CD8-positive, alpha-beta memory T cell (primary cell): ENCODE results near the gene BRPF1. TPM values are rescaled to one million over a fixed set of nuclear protein-coding genes. Genes with fewer than 3 reads are reported as not detected.

Source experiments
- CTCF ChIA-PET: fragments of 350-600 bp; sonication (Branson Sonifier 250); formaldehyde crosslinking; loops from one replicate; lab custom pipeline; 2021; ENCODE audit warnings: antibody characterized with exemption; lab: Charles Lee
- POLR2A ChIA-PET: fragments of 350-600 bp; sonication (Branson Sonifier 250); formaldehyde crosslinking; loops from one replicate; lab custom pipeline; 2021; ENCODE audit warnings: antibody characterized with exemption; lab: Charles Lee
- DNase-seq, 5 donors: peaks; one replicate each; pipeline versions ENCODE4 v3.0.0 to v3.0.0-alpha.2; 2020 to 2022; ENCODE audit warnings: mixed read lengths in 1 of 5
- H3K27ac ChIP-seq: one replicate; pipeline ENCODE4 v1.7.0; 2013; ENCODE audit warnings: low read depth, mild to moderate bottlenecking, low read length, moderate library complexity
- H3K27me3 ChIP-seq: 2 replicates; pipeline ENCODE4 v1.7.0; 2013; ENCODE audit warnings: low read length, mild to moderate bottlenecking; ENCODE audit not compliant: insufficient read depth, poor library complexity, severe bottlenecking
- H3K36me3 ChIP-seq: 2 replicates; pipeline ENCODE4 v1.7.0; 2013; ENCODE audit warnings: mild to moderate bottlenecking, low read length, moderate library complexity; ENCODE audit not compliant: insufficient read depth
- H3K4me1 ChIP-seq: 2 replicates; pipeline ENCODE4 v1.7.0; 2013; ENCODE audit warnings: mild to moderate bottlenecking, low read length, moderate library complexity; ENCODE audit not compliant: insufficient read depth
- H3K4me3 ChIP-seq: 2 replicates; pipeline ENCODE4 v1.7.0; 2013; ENCODE audit warnings: mild to moderate bottlenecking, low read length
- H3K9me3 ChIP-seq: 2 replicates; pipeline ENCODE4 v1.7.0; 2013; ENCODE audit warnings: mild to moderate bottlenecking, low read length
- H3K27ac Mint-ChIP-seq, 8 donors: one replicate each; pipeline ENCODE4 v1.8.0; 2020 to 2021; ENCODE audit warnings: mixed read lengths in 8 of 8, mild to moderate bottlenecking in 6 of 8, inconsistent platforms in 3 of 8, moderate library complexity in 3 of 8
- H3K27me3 Mint-ChIP-seq, 2 donors: one replicate each; pipeline ENCODE4 v1.8.0; 2020 to 2021; ENCODE audit warnings: mixed read lengths in 2 of 2, mild to moderate bottlenecking in 1 of 2, moderate library complexity in 1 of 2
- H3K36me3 Mint-ChIP-seq, 3 donors: one replicate each; pipeline ENCODE4 v1.8.0; 2020 to 2021; ENCODE audit warnings: mixed read lengths in 3 of 3, inconsistent platforms in 1 of 3, mild to moderate bottlenecking in 1 of 3
- H3K4me1 Mint-ChIP-seq, 3 donors: one replicate each; pipeline ENCODE4 v1.8.0; 2020 to 2021; ENCODE audit warnings: mixed read lengths in 3 of 3, inconsistent platforms in 1 of 3, mild to moderate bottlenecking in 1 of 3
- H3K4me3 Mint-ChIP-seq, 7 donors: one replicate each; pipeline ENCODE4 v1.8.0; 2020 to 2021; ENCODE audit warnings: mixed read lengths in 7 of 7, mild to moderate bottlenecking in 6 of 7, moderate library complexity in 4 of 7, inconsistent platforms in 2 of 7
- H3K9me3 Mint-ChIP-seq, 5 donors: one replicate each; pipeline ENCODE4 v1.8.0; 2020 to 2022; ENCODE audit warnings: mixed read lengths in 5 of 5, mild to moderate bottlenecking in 3 of 5, moderate library complexity in 2 of 5, inconsistent platforms in 1 of 5
- polyA plus RNA-seq: library from polyadenylated mRNA; unstranded; fragments of 300-500 nt; fragmentation: Illumina TruSeq; gene quantifications from one replicate; pipeline ENCODE4 v1.2.3, GENCODE V29; 2021
- total RNA-seq, 2 experiments: library from RNA; stranded (reverse); gene quantifications; one replicate each; pipeline ENCODE4 v1.2.3, GENCODE V29; 2021

Gene BRPF1
- total and polyA plus RNA-seq, 3 experiments from 2014 or later, result 27.0 to 50.2 (median 46.8) TPM

DNA sequence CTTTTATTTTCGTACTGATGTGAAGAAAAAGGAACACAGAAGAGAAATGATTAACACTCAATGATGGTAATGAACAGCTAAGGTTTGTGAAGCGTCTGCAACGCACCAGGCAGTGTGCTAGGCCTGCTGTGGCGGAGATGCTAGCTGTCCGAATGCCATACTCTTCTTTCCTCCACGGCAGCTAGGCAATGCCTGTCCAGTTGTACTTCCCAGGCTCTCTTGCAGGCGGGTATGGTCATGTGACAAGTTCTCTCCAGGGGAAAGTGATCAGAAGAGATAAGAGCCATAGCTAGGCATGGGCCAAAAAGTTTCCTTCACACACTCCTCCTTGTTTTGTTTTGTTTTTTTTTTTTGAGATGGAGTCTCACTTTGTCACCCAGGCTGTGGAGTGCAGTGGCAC lies 54.1 kb downstream of the BRPF1 start:
- Mint-ChIP-seq H3K4me1 (peaks cover 22 to 40% (median 34%) of the 10 kb centered on the region in 3 donors), H3K36me3 (peaks cover 13 to 78% (median 33%) of the 10 kb centered on the region in 3 donors), H3K9me3 (no peaks in the 10 kb centered on the region), H3K27ac (peak overlapping the region in 1 of 8 donors; percentile 46), H3K4me3 (no peak overlapping the region), H3K27me3 (no peaks in the 10 kb centered on the region)
- DNase-seq, result no peak
- no peaks in the 10 kb centered on the region for H3K27me3 ChIP-seq
- POLR2A ChIA-PET, result interaction anchor here (0.7 kb wide), 1 partner anchor 343 kb away, joined by 4 read pairs; no protein-coding TSS in a partner anchor
- no peaks in the 10 kb centered on the region for H3K9me3 ChIP-seq
- peaks cover 37% of the 10 kb centered on the region for H3K4me1 ChIP-seq
- no peak overlapping the region for H3K4me3 ChIP-seq
- H3K27ac ChIP-seq, result peak overlapping the region; percentile 29
- CTCF ChIA-PET, result no interaction called here
- H3K36me3 ChIP-seq, result peaks cover 41% of the 10 kb centered on the region

DNA sequence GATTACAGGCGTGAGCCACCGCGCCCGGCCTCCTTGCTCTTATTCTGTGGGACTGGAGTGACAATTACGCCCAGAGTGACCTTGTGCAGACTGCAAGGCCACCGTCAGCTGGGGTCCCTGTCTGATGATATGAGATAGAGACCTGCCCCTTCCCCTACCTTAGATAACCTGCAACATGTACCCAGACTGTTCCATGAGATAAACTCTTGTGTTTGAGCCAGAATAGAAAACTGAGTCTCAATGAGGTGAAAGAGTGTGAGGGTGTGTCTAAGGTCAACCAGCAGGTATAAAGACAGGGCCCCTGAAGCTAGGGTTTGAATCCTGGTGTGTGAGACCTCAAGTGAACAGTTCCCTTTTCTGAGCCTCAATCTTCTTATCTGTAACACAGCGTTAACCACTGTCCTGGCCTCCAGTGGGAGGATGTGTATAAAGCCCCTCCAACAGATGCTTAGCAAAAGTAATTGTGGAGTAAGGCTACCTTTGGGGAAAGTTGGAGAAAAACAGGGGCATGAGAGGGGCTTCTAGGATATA lies 54.7 kb downstream of the BRPF1 start:
- peaks cover 23 to 40% (median 34%) of the 10 kb centered on the region in 3 donors for H3K4me1 Mint-ChIP-seq
- ChIA-PET POLR2A (no interaction called here), CTCF (no interaction called here)
- H3K9me3 Mint-ChIP-seq, result no peaks in the 10 kb centered on the region
- H3K4me1 ChIP-seq, result peaks cover 37% of the 10 kb centered on the region
- H3K27ac Mint-ChIP-seq, result peak overlapping the region in 3 of 8 donors; percentile 8 to 82 (median 17)
- no peaks in the 10 kb centered on the region for H3K9me3 ChIP-seq
- H3K4me3 ChIP-seq, result no peak overlapping the region
- no peaks in the 10 kb centered on the region for H3K27me3 ChIP-seq
- H3K36me3 ChIP-seq, result peaks cover 41% of the 10 kb centered on the region
- no peaks in the 10 kb centered on the region for H3K27me3 Mint-ChIP-seq
- no peak for DNase-seq
- H3K27ac ChIP-seq, result peak overlapping the region; percentile 29
- peaks cover 13 to 81% (median 33%) of the 10 kb centered on the region in 3 donors for H3K36me3 Mint-ChIP-seq
- H3K4me3 Mint-ChIP-seq, result no peak overlapping the region

DNA sequence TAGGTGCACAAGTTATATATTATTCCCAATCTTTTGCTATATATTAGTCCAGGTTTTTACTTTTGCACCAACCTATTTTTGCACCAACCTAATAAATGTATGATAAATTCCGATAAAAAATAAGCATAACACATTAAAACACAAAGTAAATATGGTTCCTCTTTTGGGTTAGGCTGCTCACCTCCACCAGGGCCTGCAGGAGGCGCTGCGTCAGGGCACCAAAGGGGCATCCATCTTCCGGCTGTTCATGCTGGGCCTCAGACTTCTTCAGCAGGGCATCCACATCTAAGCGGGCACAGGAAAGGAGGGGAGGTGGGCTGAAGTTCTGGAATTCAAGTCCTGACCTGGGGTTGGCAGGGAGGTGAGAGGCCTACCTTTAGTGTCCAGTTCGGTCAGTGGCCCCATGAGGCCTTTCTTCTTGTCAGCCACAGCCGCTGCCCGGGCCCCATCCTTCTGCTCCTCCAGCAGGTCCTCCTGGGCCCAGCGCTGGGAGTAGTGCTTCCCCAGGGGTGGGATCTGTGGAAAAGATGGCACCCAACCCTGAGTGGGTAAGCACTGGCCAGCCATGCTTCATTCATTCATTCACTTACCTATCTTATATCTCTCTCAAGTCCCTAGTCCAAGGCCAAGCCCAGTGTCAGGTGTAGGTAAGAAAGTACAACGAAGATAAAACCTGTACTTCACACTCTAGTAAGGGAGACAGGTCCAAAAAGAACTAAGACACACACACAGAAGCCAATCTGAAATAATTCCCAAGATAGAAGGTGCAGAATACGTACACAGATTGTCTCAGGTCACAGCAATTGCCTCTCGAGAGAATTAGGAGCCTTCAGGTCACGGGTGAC lies 55.5 kb downstream of the BRPF1 start:
- H3K4me1 Mint-ChIP-seq, result peaks cover 26 to 43% (median 36%) of the 10 kb centered on the region in 3 donors

DNA sequence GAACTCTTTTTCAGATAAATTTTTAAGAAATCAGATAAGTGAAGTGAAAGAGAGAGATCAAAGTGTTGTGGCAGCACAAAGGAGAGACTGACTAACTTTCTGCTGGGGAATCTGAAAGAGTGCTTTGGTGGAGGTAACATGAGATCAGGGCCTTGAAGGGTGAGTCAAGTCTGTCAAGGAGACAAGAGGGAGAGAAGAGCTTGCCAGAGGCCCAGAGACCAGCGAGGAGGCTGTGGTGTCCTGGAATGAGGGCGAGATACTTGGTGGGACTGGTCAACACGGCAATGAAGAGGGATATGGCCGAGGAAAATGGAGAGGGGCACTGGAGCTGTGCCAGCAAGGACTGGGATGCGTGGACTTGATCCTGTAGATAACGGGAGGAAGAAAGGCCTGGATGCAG lies 56.2 kb downstream of the BRPF1 start:
- CTCF ChIA-PET, result no interaction called here
- Histone ChIP-seq H3K4me3 (no peak overlapping the region), H3K36me3 (peaks cover 41% of the 10 kb centered on the region), H3K27me3 (no peaks in the 10 kb centered on the region), H3K9me3 (no peaks in the 10 kb centered on the region), H3K4me1 (peaks cover 37% of the 10 kb centered on the region), H3K27ac (peak overlapping the region; percentile 10)
- Mint-ChIP-seq H3K36me3 (peaks cover 13 to 74% (median 33%) of the 10 kb centered on the region in 3 donors), H3K4me1 (peaks cover 27 to 42% (median 33%) of the 10 kb centered on the region in 3 donors), H3K9me3 (no peaks in the 10 kb centered on the region), H3K4me3 (peak overlapping the region in 1 of 7 donors; percentile 81), H3K27ac (peak overlapping the region in 6 of 8 donors; percentile 3 to 79 (median 40)), H3K27me3 (no peaks in the 10 kb centered on the region)
- DNase-seq, result no peak
- POLR2A ChIA-PET, result no interaction called here

More for the DNA sequence above, 55.5 kb downstream of the BRPF1 start:
- H3K27me3 ChIP-seq, result no peaks in the 10 kb centered on the region
- Mint-ChIP-seq H3K9me3 (no peaks in the 10 kb centered on the region), H3K27me3 (no peaks in the 10 kb centered on the region), H3K27ac (peak overlapping the region in 5 of 8 donors; percentile 3 to 78 (median 17)), H3K36me3 (peaks cover 13 to 76% (median 33%) of the 10 kb centered on the region in 3 donors), H3K4me3 (peak overlapping the region in 1 of 7 donors; percentile 81)
- no peaks in the 10 kb centered on the region for H3K9me3 ChIP-seq
- H3K36me3 ChIP-seq, result peaks cover 41% of the 10 kb centered on the region
- H3K27ac ChIP-seq, result peak overlapping the region; percentile 10
- DNase-seq, result no peak
- POLR2A ChIA-PET, result no interaction called here
- H3K4me1 ChIP-seq, result peaks cover 37% of the 10 kb centered on the region
- no peak overlapping the region for H3K4me3 ChIP-seq
- CTCF ChIA-PET, result no interaction called here

DNA sequence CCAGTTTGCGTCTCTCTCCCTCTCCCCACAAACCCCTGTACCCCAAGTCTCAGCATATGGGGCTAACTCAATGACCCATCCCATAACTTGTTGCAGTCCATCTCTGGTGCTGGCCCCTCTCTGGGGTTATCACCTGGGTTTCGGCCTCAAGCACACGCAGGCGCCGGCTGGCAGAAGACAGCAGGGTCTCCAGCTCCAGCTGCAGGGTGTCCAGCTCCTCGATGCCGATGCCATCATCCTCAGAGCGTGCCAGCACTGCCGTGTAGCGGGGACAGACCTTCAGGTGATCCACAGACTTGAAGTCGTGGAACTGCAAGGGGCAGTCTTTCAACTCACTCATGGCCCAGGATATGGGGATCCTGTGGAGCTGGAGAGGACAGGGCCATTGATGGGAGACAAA lies 59.6 kb downstream of the BRPF1 start:
- H3K9me3 ChIP-seq, result no peaks in the 10 kb centered on the region
- peaks cover 45 to 68% (median 57%) of the 10 kb centered on the region in 3 donors for H3K4me1 Mint-ChIP-seq
- peak overlapping the region; percentile 95 to 99 (median 97) for H3K4me3 Mint-ChIP-seq
- CTCF ChIA-PET, result interaction anchor here (0.8 to 0.9 kb wide), 2 partner anchors 17 to 22 kb away, joined by 3 read pairs; no protein-coding TSS in a partner anchor
- no peaks in the 10 kb centered on the region for H3K27me3 ChIP-seq
- H3K4me1 ChIP-seq, result peaks cover 65% of the 10 kb centered on the region
- H3K27ac ChIP-seq, result no peak overlapping the region
- peaks cover 0 to 1% of the 10 kb centered on the region in 2 donors for H3K27me3 Mint-ChIP-seq
- H3K27ac Mint-ChIP-seq, result peak overlapping the region in 7 of 8 donors; percentile 90 to 100 (median 99)
- no peak for DNase-seq
- H3K36me3 Mint-ChIP-seq, result peaks cover 12 to 70% (median 29%) of the 10 kb centered on the region in 3 donors
- H3K36me3 ChIP-seq, result peaks cover 31% of the 10 kb centered on the region
- POLR2A ChIA-PET, result interaction anchor here (3.0 kb wide), 1 partner anchor 59 kb away, joined by 28 read pairs; the partner anchor contains the start of gene BRPF1
- H3K4me3 ChIP-seq, result peak overlapping the region; percentile 88
- no peaks in the 10 kb centered on the region for H3K9me3 Mint-ChIP-seq

DNA sequence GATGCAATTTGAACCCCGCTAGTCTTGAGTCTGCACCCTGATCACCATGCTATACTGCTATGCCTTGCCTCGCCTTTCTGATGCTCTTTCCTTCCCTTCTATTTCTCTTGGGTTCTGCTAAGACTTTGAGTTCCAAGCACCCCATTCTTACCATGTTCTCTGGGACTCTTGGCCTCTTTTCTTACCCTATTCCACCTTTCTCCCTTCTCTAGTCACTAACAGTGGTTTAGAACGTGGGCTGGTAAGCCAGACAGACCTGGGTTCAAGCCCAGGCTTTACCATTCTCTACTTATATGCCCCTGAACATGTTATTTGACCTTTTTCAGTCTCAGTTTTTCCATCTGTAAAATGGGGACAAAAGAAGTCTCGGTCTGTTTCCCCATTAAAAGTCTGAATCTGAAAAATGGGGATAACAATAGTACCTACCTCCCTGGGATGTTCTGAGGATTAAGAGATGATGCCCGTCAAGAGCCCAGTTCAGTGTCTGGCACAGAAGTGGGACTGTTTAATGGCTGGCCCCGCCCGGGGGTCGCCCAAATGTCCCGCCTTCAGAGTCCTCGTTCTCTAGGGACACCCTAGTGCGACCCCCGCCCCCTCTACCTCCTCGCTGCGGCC lies 60.4 kb downstream of the BRPF1 start:
- peaks cover 25% of the 10 kb centered on the region for H3K36me3 ChIP-seq
- CTCF ChIA-PET, result interaction anchor here (0.8 to 1.2 kb wide), 11 partner anchors 10 to 141 kb away, joined by 3 to 8 read pairs (median 4); partner anchors contain the start of genes CRELD1, OGG1 and TTLL3

DNA sequence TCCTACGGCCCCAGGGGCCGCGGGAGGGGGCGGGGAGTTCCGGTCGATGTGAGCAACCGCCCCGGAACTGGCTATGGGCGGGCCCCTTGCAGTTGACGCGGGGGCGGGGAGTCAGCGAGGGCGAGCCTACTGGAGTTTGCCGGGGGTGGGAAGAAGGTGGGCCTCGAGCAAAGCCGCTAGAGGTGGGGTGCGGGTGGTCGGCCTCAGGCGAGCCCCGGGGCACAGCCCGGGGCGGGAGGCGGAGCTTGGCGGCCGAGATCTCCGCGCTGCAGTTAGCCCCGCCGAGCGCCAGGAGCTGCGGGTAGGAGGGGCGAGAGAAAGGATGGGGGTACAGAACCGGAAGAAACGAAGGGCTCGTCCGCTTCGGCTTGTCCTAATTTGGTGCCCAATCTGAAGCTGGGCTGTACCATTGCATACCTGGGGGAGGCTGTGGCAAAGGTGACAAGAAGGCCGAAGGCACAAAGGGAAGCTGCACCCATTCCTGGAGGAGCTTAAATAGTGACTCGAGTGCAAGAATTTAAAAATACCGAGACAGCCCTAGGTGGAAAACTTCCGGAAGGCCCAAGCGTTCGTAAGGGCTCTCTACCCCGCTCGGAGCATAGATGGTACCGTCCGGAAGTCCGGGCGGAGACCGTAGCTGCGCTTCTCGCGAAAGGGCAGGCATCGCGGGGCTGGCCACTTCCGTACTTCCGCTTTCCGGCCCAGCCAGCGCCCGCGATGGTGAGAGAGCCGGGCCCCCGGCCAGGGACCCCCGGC lies 61.0 kb downstream of the BRPF1 start, which contains the start of the genes ARPC4 and TADA3:
ARPC4 (plus strand) TSS at position 678 of the 756 bp plus-strand sequence; CDS start at position 718, 40 bp downstream.
TADA3 (minus strand) TSS at position 69 of the 756 bp plus-strand sequence. CDS start 1,007 bp downstream, outside the sequence.
- Histone ChIP-seq H3K36me3 (peaks cover 24% of the 10 kb centered on the region), H3K27me3 (no peaks in the 10 kb centered on the region), H3K27ac (peak within 1 kb of the TSS; percentile 97), H3K9me3 (no peaks in the 10 kb centered on the region), H3K4me1 (peaks cover 56% of the 10 kb centered on the region), H3K4me3 (peak within 1 kb of the TSS; percentile 88)
- Mint-ChIP-seq H3K36me3 (peaks cover 10 to 66% (median 18%) of the 10 kb centered on the region in 3 donors), H3K27me3 (peaks cover 0 to 1% of the 10 kb centered on the region in 2 donors), H3K27ac (peak within 1 kb of the TSS; percentile 90 to 100 (median 99)), H3K9me3 (no peaks in the 10 kb centered on the region), H3K4me1 (peaks cover 54 to 78% (median 66%) of the 10 kb centered on the region in 3 donors), H3K4me3 (peak within 1 kb of the TSS; percentile 95 to 99 (median 97))
- POLR2A ChIA-PET, result interaction anchor here (0.5 to 3.0 kb wide), 20 partner anchors 11 to 455 kb away, joined by 3 to 37 read pairs (median 5); partner anchors contain the start of genes BRPF1, CAMK1, CRELD1 and JAGN1
- peak; percentile 87 to 96 (median 95) for DNase-seq
- CTCF ChIA-PET, result interaction anchor here (0.7 to 1.2 kb wide), 14 partner anchors 9 to 528 kb away, joined by 3 to 8 read pairs (median 4); partner anchors contain the start of genes CRELD1, OGG1, SEC13 and TTLL3

More for the DNA sequence above, 60.4 kb downstream of the BRPF1 start:
- H3K4me3 Mint-ChIP-seq, result peak overlapping the region; percentile 95 to 99 (median 97)
- Histone ChIP-seq H3K27me3 (no peaks in the 10 kb centered on the region), H3K9me3 (no peaks in the 10 kb centered on the region), H3K27ac (peak overlapping the region; percentile 97), H3K4me3 (peak overlapping the region; percentile 88), H3K4me1 (peaks cover 63% of the 10 kb centered on the region)
- peak overlapping the region; percentile 90 to 100 (median 99) for H3K27ac Mint-ChIP-seq
- peaks cover 48 to 75% (median 64%) of the 10 kb centered on the region in 3 donors for H3K4me1 Mint-ChIP-seq
- H3K27me3 Mint-ChIP-seq, result peaks cover 0 to 1% of the 10 kb centered on the region in 2 donors
- POLR2A ChIA-PET, result interaction anchor here (0.5 to 3.0 kb wide), 12 partner anchors 10 to 456 kb away, joined by 3 to 37 read pairs (median 7); partner anchors contain the start of genes BRPF1, CRELD1, JAGN1 and MTMR14
- H3K36me3 Mint-ChIP-seq, result peaks cover 12 to 66% (median 22%) of the 10 kb centered on the region in 3 donors
- H3K9me3 Mint-ChIP-seq, result no peaks in the 10 kb centered on the region
- no peak for DNase-seq
